ENCODE measurements around the gene RPP25L. TPM values are rescaled to one million over a fixed set of nuclear protein-coding genes. Genes with fewer than 3 reads are reported as not detected.

RPP25L gene
- total RNA-seq, 4 donors from 2014 or later: 25.1 to 37.4 (median 28.0) TPM

GRCh38 chr9:34570376-34570775 is 41.5 kb downstream of the RPP25L start:
- no peak overlapping the region for H3K4me3 ChIP-seq
- WGBS, 2 donors: 52 to 66% methylated on average over 11 of the region's 11 CpGs

GRCh38 chr9:34568774-34569173 is 43.1 kb downstream of the RPP25L start:
- no peaks in the 10 kb centered on the region for H3K9me3 ChIP-seq
- H3K27ac ChIP-seq: no peak overlapping the region
- intact Hi-C loops (cut with DNase I): no loop called here
- H3K4me3 ChIP-seq: no peak overlapping the region
- H3K4me1 ChIP-seq: peaks cover 0 to 18% (median 0%) of the 10 kb centered on the region in 3 donors
- peaks cover 0 to 42% (median 0%) of the 10 kb centered on the region in 4 donors for H3K27me3 ChIP-seq
- no peak for DNase-seq
- TF ChIP-seq POLR2A (IDR thresholded peaks at IDR 0.05) (no peak), CTCF (IDR thresholded peaks at IDR 0.05) (no peak)
- no peaks in the 10 kb centered on the region for H3K36me3 ChIP-seq
- 40% methylated on average over 1 of the region's 12 CpGs; no CpG with 5 or more reads in 1 of the 2 donors for WGBS, 2 donors

More at GRCh38 chr9:34570376-34570775, 41.5 kb downstream of the RPP25L start:
- H3K9me3 ChIP-seq: no peaks in the 10 kb centered on the region
- intact Hi-C loops (cut with DNase I): no loop called here
- DNase-seq: no peak
- no peak for TF ChIP-seq CTCF (IDR thresholded peaks at IDR 0.05)
- no peak for TF ChIP-seq POLR2A (IDR thresholded peaks at IDR 0.05)
- no peaks in the 10 kb centered on the region for H3K36me3 ChIP-seq
- peaks cover 0 to 18% (median 0%) of the 10 kb centered on the region in 3 donors for H3K4me1 ChIP-seq
- H3K27me3 ChIP-seq: peaks cover 0 to 46% (median 0%) of the 10 kb centered on the region in 4 donors
- H3K27ac ChIP-seq: no peak overlapping the region

- WGBS, 2 donors: 69 to 81% methylated on average over 5 to 6 of the region's 7 CpGs
- H3K27ac ChIP-seq: no peak overlapping the region
- no peaks in the 10 kb centered on the region for H3K36me3 ChIP-seq
- H3K4me1 ChIP-seq: peaks cover 0 to 18% (median 0%) of the 10 kb centered on the region in 3 donors
- H3K27me3 ChIP-seq: peaks cover 0 to 46% (median 0%) of the 10 kb centered on the region in 4 donors
- H3K4me3 ChIP-seq: no peak overlapping the region
- no peak for DNase-seq
- no peaks in the 10 kb centered on the region for H3K9me3 ChIP-seq
- TF ChIP-seq POLR2A (IDR thresholded peaks at IDR 0.05) (no peak), CTCF (IDR thresholded peaks at IDR 0.05) (no peak)
- intact Hi-C loops (cut with DNase I): no loop called here
Measured at GRCh38 chr9:34568133-34568532, 43.8 kb downstream of the RPP25L start.

- WGBS, 2 donors: 82 to 85% methylated on average over 4 to 6 of the region's 6 CpGs
- Histone ChIP-seq H3K9me3 (no peaks in the 10 kb centered on the region), H3K36me3 (no peaks in the 10 kb centered on the region), H3K27ac (no peak overlapping the region), H3K4me1 (peaks cover 0 to 15% (median 0%) of the 10 kb centered on the region in 3 donors), H3K27me3 (peaks cover 0 to 49% (median 0%) of the 10 kb centered on the region in 4 donors), H3K4me3 (no peak overlapping the region)
- TF ChIP-seq POLR2A (IDR thresholded peaks at IDR 0.05) (no peak), CTCF (IDR thresholded peaks at IDR 0.05) (no peak)
- intact Hi-C loops (cut with DNase I): no loop called here
- no peak for DNase-seq
Measured at GRCh38 chr9:34566972-34567371, 44.9 kb downstream of the RPP25L start.

DNA sequence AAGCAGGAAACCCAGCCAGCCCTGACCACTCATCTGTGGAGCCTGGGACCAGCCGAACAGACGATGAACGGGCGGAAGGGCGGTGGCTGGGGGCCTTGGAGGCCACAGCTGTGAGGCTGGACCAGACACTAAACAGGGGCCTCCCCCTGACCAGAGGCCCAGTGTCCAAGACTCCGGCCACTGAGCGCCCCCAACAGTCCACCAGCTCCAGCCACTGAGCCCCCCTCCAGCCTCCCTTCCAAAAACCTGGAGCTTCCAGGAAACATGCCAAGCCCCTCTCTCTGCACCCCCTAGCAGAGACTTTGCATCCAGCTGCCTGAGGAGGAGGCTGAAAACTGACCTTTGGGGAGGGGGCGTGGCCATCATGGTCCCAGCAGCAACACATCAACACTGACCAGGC is 45.6 kb downstream of the RPP25L start:
- TF ChIP-seq POLR2A (IDR thresholded peaks at IDR 0.05) (no peak), CTCF (IDR thresholded peaks at IDR 0.05) (no peak)
- Histone ChIP-seq H3K9me3 (no peaks in the 10 kb centered on the region), H3K4me1 (peaks cover 0 to 8% (median 0%) of the 10 kb centered on the region in 3 donors), H3K36me3 (no peaks in the 10 kb centered on the region), H3K27me3 (peaks cover 0 to 55% (median 0%) of the 10 kb centered on the region in 4 donors), H3K27ac (no peak overlapping the region), H3K4me3 (no peak overlapping the region)
- intact Hi-C loops (cut with DNase I): no loop called here
- WGBS, 2 donors: 80% methylated on average over 2 of the region's 8 CpGs; no CpG with 5 or more reads in 1 of the 2 donors
- no peak for DNase-seq

Measured in esophagus squamous epithelium (tissue), 5 donors.